Endothelial cell of hepatic sinusoid (primary cell): ENCODE results near the gene SERGEF.

ENCODE experiments used
- in situ Hi-C: cut with HindIII; loops from 2 replicates; pipeline ENCODE4 v1.10.0; 2017; ENCODE audit warnings: low sequenced_read_pairs

Gene SERGEF

DNA sequence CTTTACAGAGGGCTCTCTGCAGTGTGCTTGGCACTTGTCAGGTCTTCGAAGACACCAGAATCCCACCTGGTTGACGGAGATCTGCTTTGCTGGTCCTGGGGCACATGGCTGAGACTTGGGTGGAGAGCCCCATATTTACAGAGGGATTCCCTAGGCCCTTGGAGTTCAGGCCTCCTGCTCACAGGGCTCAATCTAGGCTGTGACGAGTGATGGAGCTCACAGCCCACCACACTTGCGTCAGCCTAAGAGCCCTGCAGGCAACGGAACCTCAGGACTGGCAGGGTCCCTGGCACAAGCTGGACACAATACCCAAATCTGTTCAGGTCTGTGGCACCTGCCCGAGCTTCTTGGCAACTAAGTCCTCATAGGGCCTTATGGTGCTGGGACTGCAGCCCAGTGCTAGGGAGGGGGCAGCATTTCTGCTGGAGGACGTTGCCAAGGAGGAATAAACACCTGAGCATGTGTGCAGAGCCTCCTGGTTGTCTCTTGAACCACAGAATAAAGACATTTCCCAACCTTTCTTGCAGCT lies 219.1 kb downstream of the SERGEF start:
- in situ Hi-C loops: no loop called here

DNA sequence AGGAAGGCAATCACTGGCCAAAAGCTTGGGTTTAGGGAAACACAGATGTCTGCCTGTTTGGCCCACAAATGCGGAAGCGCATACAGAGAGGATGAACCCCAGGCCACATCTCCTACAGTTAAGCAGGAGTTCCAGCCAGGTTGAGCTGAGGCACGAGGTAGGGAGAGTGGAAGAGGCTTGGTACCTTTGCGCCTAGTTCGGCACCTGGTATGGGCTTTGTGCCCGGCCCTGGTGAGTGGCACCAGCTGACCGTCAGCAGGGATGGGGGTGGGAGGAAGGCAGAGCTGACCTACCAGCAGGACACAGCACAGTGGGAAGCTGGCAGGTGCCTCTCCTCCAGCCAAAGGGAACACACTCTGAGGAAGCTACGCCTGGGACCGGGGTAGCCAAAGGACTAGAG lies 220.7 kb downstream of the SERGEF start:
- in situ Hi-C loops: no loop called here

DNA sequence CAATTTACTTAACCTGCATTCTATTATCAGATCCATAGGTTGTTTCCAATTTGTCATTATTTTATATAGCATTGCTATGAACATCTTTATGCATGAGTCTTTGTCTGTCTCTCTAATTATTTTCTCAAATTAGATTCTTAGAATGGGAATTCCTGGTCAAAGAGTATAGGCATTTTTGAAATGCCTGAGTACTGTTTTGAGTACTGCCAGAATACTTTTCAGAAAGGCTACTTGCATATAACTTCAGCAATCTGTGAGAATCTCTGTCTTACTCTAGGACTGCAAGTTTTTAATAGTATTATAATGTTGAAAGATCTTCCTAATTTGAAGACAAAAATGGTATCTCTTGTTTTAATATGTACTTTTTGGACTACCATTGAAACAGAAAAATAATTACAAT lies 221.7 kb downstream of the SERGEF start:
- in situ Hi-C loops: no loop called here

DNA sequence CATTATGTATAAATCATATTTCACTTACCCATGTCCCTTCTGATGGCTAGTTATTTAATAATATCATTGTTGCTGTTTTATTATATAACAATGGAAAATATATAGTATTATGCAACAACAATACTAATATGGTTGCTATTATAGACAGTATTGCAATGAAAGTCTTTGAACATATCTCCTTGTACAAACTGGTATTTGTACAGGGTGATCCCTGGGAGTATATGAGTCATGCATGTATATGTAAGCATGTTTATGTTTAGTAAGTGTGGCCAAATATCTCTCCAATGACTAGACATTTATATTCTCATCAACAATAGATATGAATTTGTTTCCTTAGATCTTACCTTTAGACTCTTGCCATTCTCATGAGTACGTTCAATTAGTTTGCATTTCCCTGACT lies 222.4 kb downstream of the SERGEF start:
- in situ Hi-C loops: no loop called here

DNA sequence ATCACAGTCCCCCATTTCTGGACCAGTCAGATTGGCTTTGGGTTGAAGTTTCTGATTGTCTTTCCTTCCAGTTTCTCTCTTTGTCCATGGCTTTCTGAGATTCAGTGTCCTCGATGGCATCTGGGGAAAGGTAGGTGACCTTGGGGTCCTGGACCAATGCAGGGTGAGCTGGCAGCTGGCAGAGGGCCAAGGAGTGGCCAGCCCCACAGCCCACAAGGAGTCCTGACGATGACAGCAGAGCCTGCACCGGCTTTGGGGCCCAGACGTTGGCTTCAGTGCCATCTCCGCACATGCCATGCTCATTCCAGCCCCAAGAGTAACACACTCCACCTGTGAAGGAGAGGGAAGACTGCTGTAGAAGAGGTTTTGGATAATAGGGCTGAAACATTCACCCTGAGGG lies 224.8 kb downstream of the SERGEF start:
- in situ Hi-C loops: no loop called here

DNA sequence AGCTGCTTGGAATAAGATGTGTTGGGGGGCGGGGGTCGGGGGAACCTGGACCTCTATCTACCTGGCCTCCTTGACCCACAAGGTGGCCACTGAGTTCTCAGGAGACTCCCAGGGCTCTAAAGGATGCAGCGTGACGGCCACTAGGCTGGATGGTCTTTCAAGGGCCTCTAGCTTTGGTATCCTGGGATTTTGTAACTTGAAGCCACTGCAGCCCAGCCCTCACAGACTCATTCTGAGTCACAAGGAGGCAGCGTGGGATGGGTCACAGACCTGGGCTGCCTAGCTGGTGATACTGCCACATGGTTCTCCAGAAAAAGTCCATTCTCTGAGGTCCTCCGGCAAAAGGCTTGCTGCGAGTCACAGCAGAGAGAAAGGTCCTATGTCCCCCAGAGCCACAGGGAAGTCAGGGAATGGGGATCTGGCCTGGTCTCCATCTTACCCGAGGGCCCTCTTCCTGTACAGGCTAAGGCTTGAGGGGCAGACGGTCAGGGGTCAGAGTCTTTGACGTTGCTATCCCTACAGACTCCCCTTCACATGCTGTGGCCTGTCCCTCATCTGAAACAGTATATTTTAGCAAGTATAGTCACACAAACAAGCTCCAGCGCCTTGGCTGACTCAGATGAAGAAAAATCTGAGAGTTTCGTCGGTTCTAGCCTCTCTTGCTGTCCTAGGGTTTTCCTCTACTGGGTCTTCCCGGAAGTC lies 225.9 kb downstream of the SERGEF start:
- in situ Hi-C loops: no loop called here

DNA sequence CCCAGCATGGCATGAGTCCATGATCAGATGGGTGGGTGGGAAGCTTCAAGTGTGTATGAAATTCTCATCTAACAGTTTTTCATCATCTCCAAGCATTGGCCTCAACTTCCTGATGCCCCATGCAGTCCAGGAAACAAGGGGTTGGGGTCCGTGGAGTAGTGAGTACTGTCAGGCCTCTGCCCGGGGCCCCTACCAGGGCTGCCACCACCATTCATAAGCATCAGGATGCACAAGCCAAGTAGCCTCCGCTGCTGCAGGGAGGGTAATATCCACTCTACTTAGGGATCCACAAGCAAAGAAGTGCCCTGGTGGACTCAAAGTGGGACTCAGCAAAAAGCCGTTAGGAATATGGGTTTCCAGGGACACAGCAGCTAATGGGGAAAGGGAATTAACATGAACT lies 229.0 kb downstream of the SERGEF start:
- in situ Hi-C loops: no loop called here

DNA sequence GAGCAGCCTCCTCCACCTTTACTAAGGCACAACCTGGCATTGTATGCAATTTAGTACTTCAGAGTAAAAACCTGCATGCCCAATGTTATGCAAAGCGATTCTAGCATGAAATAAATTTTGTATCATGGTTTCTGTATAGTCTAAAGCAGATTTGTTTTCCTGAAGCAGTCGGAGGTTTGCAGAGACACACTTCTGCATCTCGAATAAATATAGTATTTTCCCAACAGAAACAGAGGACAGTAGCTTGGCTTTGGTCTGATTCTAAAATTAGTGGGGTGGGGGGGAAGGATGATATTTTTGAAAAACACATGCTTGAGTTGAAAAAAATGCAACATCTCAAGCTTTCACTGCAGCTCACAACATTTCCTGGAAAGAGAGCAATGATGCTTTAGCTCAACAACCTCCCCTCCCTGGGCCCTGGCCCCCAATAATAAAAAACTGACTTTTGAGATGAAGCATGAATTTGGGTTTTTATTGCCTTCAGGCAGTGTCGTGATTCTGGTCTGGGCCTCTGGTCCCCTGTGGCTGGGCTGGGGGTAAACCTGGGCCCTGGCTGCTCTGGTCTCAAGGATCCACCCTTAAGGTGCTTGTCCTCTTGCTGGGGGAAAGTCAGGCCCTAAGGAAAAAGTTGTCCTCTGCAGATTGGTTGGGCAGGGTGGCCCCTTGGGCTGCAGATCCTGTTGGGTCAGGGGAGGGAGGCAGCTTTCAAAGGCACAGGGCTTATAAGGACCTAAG lies 230.1 kb downstream of the SERGEF start:
- in situ Hi-C loops: no loop called here

DNA sequence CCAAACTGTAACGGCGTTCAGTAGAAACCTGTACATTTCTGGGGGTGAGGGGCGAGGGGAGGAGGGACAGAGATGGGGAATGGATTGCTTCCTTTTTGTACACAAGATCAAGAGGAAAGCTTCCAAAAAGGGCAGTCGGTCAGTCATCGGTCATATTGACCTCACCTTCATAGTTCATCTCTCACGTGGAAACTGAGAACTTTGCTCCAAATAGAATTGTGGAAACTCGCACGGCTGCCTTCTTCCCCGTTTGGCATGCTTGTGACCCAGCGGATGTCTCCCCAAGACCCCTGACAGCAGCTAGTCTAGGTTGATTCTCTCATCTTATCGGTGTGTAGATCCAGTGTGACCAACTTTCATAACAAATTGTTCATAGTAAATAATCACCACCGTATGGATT lies 230.7 kb downstream of the SERGEF start:
- in situ Hi-C loops: no loop called here

DNA sequence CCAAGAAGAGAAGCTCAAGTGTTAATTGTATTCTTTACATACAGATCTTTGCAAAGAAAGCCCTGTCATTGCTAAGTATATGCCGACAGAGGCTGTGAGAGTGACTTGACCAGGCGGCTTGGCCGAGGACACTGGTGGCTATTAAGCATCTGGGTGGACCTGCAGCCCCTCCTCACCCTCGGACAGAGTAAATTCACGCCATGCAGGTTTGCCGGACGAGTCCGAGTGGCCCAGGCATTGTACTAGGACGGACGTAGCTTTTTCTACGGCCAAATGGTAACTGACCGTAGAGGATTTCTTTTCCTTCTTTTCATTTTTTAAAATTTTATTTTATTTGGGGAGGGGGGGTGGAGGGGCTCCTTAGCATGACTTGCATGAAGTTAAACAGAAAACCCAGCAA lies 231.2 kb downstream of the SERGEF start:
- in situ Hi-C loops: no loop called here

DNA sequence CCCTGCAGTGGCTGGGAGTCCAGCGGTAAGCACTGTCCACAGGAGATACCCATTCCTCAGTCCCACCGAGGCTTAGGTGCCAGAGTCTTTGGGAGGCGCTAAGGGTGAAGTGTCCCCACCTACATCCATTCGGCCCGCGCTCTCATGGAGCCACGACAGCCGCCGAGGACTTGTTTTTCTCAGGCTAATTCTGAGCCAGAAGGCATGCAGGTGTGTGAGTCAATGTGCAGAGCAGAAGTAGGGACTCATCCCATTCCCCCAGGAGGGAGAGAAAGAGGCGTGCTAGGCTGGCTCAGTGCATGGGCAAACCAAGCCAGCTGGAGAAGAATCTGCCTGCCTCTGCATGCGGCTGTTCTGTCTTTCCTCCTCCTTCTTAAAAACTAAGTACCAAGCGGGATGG lies 231.6 kb downstream of the SERGEF start:
- in situ Hi-C loops: no loop called here

DNA sequence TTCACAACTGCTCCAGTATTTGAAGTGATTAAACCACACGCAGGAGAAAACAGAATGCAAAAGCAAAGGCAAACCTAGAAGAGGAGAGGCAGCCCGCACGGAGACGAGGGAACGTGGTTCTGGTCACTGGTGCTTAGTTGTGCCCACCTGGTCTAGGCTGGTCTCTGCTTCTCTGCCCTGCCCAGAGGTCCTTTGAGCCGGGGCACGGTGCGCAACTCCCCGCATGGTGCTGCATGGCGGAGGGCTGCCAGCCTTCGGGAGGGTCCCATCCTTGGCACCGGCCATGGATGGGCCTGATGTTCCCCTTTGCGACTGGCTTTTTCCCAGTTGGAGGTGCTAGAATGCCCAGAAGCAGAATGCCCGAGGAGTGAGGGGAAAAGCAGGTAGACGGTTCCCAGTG lies 232.2 kb downstream of the SERGEF start:
- in situ Hi-C loops: no loop called here

DNA sequence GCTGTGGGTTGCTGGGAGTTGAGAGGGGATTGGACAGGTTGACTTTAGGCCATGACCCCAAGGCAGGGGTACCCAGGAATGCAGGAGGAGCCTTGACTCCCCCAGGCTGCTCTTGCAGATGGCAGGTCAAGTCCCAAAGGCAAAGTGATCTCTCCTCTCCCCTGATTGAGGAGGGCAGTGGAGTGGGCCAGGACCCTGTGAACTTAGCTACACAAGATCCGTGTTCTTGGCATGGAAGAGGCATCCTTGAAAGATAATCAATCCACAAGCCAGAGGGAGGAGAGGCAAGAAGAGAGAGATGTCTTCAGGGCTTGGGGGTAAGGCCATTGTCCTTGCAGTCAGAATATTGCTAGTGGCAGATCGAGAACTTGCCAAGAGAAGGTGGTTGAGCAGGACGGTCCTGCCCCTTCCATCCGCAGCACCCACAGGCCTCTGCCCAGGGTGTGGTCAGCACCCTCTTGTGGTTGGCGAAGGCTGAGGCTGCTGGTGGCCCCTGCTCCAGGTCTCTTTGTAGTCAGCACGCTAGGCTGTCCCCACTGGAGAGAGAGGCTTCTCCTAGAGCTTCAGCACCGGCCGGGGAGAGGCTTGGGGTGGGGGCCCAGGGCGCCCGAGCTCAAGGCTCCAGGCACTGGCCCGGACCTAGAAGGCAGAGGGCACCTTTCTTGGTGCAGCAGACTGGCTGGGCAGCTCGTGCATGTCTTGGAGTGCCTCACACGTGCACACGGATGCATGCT lies 232.8 kb downstream of the SERGEF start:
- in situ Hi-C loops: loop anchor here (5.0 kb wide), 2 partner anchors 48 to 62 kb away; partner anchors contain the start of gene KCNC1

DNA sequence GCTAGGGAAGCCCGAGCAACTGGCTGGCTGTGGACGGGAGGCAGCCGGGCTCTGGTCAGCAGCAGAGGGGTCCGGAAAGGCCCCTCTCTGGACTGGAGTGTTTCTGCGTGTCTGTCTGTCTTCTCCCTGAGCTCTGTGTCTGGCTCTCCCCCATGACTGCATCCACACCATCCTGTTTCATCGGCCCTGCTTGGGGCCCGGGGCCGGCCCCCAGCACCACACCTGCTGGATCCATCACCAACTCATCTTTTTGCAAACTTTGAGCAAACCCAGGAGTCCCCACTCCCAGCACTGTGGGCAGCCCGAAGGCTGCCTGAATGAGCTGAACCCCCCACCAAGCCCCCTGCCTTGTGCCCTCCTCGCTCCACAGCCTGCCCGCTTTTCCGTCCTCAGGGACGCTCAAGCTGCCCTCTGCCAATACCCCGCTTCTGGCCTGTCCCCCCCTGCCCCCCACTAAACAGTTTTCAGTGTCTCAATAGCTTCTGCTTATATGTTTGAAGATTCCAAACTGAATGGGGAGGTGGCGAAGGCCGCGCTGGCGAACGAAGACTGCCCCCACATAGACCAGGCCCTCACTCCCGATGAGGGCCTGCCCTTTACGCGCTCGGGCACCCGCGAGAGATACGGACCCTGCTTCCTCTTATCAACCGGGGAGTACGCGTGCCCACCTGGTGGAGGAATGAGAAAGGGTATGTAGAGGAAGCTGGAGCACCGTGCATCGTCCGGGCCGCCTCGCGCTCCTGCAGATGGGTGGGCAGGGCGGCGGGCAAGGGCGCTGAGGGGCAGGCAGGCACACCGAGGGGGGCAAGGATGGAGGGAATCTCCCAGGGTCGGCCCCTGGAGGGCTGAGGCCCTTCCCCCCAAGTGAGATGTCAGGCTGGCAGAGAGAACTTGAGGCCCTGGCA lies 233.6 kb downstream of the SERGEF start:
- in situ Hi-C loops: loop anchor here (5.0 kb wide), 2 partner anchors 47 to 63 kb away; partner anchors contain the start of gene KCNC1

DNA sequence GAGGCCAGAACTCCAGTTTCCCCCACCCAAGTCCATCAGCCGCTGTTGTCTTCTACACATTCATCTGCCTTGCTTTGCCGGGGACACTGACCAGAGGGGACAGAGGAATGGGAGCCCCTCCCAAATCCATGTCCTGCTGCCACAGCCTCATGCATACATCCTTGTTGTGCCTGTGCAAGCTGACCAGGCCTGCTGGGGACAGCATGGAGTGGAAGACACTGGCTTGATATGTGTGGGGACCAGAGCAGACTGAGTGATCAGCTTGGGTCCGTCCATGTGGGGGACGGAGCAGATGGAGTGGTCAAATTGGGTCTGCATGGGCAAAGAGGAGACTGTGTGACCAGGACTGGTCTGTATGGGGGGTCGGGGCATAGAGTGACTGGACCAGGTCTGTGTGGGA lies 234.5 kb downstream of the SERGEF start:
- in situ Hi-C loops: loop anchor here (5.0 kb wide), 2 partner anchors 46 to 64 kb away; partner anchors contain the start of gene KCNC1

DNA sequence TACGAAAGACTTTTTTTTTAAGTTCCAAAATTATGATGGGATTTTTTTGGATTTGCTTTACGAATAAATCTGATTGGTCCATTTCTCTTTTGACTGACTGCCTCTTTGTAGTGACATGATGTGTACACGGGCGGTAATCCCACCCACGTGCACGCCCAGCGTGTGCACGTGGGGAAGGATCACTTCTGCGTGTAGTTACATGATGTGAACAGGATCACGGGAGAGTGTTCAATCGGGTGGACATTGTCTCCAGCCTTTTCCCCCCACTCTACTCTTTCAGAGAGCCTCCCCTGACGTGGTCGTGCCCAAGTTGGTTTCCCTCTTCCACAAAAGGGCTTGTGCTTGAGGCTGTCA lies 235.1 kb downstream of the SERGEF start:
- in situ Hi-C loops: loop anchor here (5.0 kb wide), 2 partner anchors 45 to 65 kb away; partner anchors contain the start of gene KCNC1

DNA sequence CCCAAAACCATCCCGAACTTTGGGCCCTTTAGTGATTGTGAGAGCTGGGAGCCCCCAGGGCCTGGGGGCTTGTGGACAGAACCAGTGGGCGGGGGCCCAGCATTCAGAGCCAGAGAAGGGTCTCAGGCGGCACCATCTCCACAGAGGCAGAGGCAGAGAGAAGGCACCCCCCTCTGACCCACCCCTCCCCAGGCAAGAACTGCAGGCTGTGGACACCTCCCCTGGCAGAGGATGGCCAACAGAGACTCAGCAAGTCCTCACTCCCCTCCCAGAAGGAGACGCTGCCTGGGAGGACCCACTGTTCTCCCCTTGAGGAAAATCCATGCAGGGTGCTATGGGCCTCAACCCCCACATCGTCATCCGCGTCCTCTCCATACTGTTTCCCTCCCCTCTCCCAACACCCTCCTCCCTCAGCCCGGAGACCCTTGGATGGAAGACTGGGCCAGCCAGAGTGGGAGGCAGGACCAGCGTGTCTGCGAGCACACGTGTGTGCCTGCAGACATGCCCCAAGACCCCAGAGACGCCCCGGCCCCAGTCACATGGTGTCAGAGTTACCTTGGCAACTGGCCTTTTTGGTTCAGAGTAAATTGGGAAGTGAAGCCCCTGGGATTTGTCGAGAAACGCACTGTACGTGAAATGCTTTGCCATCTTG lies 235.6 kb downstream of the SERGEF start:
- in situ Hi-C loops: loop anchor here (5.0 kb wide), 2 partner anchors 45 to 65 kb away; partner anchors contain the start of gene KCNC1

DNA sequence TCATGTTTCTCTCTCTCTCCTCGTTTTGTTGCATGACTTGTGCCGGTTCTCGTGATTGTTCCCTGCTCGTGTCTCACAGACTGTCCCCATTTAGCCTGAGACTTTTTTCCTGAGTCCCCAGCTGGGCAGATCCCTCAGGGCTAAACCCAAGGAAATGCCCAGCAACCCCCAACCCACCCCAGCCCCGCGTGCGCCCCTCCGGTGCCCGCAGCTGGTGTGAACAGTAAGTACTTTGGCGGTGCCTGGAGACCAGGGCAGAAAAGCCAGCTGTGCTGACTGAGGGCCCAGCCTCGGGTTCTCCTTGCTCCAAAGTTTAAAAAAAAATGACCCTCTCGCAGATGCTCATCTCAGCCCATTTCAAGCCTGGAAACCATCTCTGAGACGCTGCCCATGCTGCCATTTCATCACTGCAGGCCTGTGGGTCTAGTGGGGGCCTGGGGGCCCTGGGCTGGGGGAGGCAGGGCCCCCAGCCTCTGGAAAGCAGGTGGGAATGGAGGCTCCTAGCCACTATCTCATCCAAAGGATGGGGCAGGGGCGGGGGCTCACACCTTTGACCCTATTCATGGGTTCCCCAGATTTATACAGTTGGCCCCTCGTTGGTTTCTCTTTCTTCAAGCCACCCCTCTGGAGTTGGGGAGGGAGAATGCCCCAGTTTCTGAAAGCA lies 236.5 kb downstream of the SERGEF start:
- in situ Hi-C loops: loop anchor here (5.0 kb wide), 2 partner anchors 44 to 66 kb away; partner anchors contain the start of gene KCNC1
